ENCODE measurements around the gene PRICKLE2.

PRICKLE2 gene

DNA sequence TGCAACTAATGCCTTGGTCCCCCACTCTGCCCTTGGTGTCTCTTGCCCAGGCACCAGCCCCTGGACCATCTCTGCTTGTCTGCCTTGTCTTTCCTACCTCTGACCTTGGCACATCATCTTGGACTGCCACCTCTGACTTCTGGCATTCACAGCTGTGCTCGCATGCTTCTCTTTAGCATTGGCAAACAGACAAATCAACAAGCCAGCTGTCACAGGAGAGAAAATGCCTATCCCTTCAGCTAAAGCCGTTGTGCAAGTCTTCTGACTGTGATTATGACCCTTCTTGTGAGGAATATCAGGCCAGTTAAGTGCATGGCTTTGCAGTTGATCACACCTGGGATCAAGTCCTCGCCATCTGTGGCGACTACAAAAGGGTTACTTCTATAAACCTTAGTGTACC, 84.6 kb downstream of the PRICKLE2 start:
- H3K79me2 ChIP-seq (ENCODE audit: low read length), result no peaks in the 10 kb centered on the region
- H3K9me3 ChIP-seq (replicated peaks; ENCODE audit: insufficient read depth, low read length), result no peaks in the 10 kb centered on the region
- H2AFZ ChIP-seq (ENCODE audit: low read length), result no peak overlapping the region
- H3K9me2 ChIP-seq (replicated peaks; ENCODE audit: insufficient read depth, low read length), result no peaks in the 10 kb centered on the region
- no peaks in the 10 kb centered on the region for H3F3A ChIP-seq (ENCODE audit: insufficient read depth, low read length)
- H3K36me3 ChIP-seq (replicated peaks; ENCODE audit: insufficient read depth, low read length), result no peaks in the 10 kb centered on the region
- no peak for DNase-seq
- no peaks in the 10 kb centered on the region for H3K27me3 ChIP-seq (replicated peaks; ENCODE audit: insufficient read depth, low read length)
- TF ChIP-seq EZH2 (optimal IDR thresholded peaks at IDR 0.05; ENCODE audit: low read depth, low read length), result no peak
- H4K20me1 ChIP-seq (ENCODE audit: insufficient read depth, low read length), result no peaks in the 10 kb centered on the region
- H3K9ac ChIP-seq (ENCODE audit: low read length), result no peak overlapping the region
- no peak overlapping the region for H3K27ac ChIP-seq (ENCODE audit: low read length)
- H3K4me2 ChIP-seq (ENCODE audit: low read depth, low read length), result no peak overlapping the region
- H3K4me3 ChIP-seq (ENCODE audit: low read length), result no peak overlapping the region
- no peaks in the 10 kb centered on the region for H3K4me1 ChIP-seq (ENCODE audit: low read length)

DNA sequence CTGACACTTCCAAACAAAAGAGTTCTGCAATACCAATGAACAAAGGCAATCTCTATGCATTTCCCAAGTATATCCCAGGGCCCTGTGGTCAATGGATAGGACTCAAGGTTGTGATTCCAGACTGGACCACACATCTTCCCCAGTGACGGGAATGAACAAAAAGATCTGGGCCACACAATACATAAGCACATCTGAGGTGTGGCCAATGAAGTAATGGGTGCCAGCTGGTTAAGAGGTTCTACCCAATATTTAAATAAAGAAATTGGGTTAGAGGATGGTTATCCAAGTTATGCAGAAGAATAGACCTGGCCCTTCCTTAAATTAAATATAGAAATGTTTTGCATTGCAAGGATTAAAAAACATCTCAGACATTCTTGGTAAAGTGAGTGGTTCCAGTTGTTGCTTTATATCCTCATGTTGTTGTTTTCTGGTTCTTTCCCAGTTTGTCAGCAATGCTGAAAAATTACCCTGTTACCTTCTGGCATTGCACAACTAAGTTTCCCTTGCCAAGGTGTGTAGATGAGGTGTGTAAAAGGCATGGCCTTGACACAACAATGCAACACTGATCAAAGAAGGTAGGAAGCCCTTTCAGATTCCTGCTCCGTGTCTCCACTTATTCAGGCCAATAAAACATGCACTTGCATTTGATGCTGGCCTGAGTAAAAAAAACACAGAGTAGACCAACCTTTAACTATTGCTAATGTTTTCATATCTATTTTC, 86.5 kb downstream of the PRICKLE2 start:
- no peaks in the 10 kb centered on the region for H3K27me3 ChIP-seq (replicated peaks; ENCODE audit: insufficient read depth, low read length)
- H3F3A ChIP-seq (ENCODE audit: insufficient read depth, low read length), result no peaks in the 10 kb centered on the region
- no peak for DNase-seq
- no peaks in the 10 kb centered on the region for H3K79me2 ChIP-seq (ENCODE audit: low read length)
- no peak overlapping the region for H3K27ac ChIP-seq (ENCODE audit: low read length)
- TF ChIP-seq EZH2 (optimal IDR thresholded peaks at IDR 0.05; ENCODE audit: low read depth, low read length) (no peak), EZH2phosphoT487 (IDR thresholded peaks at IDR 0.05; ENCODE audit: low read length) (no peak)
- TF ChIP-seq, protein P1, sequence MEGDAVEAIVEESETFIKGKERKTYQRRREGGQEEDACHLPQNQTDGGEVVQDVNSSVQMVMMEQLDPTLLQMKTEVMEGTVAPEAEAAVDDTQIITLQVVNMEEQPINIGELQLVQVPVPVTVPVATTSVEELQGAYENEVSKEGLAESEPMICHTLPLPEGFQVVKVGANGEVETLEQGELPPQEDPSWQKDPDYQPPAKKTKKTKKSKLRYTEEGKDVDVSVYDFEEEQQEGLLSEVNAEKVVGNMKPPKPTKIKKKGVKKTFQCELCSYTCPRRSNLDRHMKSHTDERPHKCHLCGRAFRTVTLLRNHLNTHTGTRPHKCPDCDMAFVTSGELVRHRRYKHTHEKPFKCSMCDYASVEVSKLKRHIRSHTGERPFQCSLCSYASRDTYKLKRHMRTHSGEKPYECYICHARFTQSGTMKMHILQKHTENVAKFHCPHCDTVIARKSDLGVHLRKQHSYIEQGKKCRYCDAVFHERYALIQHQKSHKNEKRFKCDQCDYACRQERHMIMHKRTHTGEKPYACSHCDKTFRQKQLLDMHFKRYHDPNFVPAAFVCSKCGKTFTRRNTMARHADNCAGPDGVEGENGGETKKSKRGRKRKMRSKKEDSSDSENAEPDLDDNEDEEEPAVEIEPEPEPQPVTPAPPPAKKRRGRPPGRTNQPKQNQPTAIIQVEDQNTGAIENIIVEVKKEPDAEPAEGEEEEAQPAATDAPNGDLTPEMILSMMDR (IDR thresholded peaks at IDR 0.05; ENCODE audit: low read length), result no peak
- H2AFZ ChIP-seq (ENCODE audit: low read length), result no peak overlapping the region
- no peaks in the 10 kb centered on the region for H3K36me3 ChIP-seq (replicated peaks; ENCODE audit: insufficient read depth, low read length)
- H3K9ac ChIP-seq (ENCODE audit: low read length), result no peak overlapping the region
- H3K4me3 ChIP-seq (ENCODE audit: low read length), result no peak overlapping the region
- no peaks in the 10 kb centered on the region for H3K4me1 ChIP-seq (ENCODE audit: low read length)
- H4K20me1 ChIP-seq (ENCODE audit: insufficient read depth, low read length), result no peaks in the 10 kb centered on the region
- H3K9me2 ChIP-seq (replicated peaks; ENCODE audit: insufficient read depth, low read length), result no peaks in the 10 kb centered on the region
- H3K4me2 ChIP-seq (ENCODE audit: low read depth, low read length), result no peak overlapping the region
- no peaks in the 10 kb centered on the region for H3K9me3 ChIP-seq (replicated peaks; ENCODE audit: insufficient read depth, low read length)

DNA sequence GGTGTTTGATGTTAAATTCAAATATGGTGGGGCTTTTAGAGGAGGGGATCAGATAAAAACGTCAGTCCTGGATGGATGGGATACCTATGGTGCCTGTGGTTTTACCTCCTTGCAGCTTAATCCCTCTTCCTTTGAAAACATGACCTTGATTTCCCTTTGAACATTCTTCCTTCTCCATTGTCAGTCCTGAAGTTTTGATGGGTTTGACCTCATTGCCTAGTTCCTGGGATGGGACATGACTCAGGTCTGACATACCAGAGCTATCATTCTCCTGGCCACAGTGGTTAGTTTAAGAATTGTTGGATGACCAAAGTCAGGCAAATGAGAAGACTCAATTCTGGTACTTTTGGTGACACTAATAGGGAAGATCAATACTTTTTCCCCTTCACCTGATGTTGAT, 87.2 kb downstream of the PRICKLE2 start:
- Histone ChIP-seq H3K9me2 (replicated peaks; ENCODE audit: insufficient read depth, low read length) (no peaks in the 10 kb centered on the region), H3K4me2 (ENCODE audit: low read depth, low read length) (no peak overlapping the region), H3K27ac (ENCODE audit: low read length) (no peak overlapping the region), H4K20me1 (ENCODE audit: insufficient read depth, low read length) (no peaks in the 10 kb centered on the region), H3K36me3 (replicated peaks; ENCODE audit: insufficient read depth, low read length) (no peaks in the 10 kb centered on the region), H3K4me1 (ENCODE audit: low read length) (no peaks in the 10 kb centered on the region), H3K9me3 (replicated peaks; ENCODE audit: insufficient read depth, low read length) (no peaks in the 10 kb centered on the region), H3K79me2 (ENCODE audit: low read length) (no peaks in the 10 kb centered on the region), H2AFZ (ENCODE audit: low read length) (no peak overlapping the region), H3K9ac (ENCODE audit: low read length) (no peak overlapping the region), H3F3A (ENCODE audit: insufficient read depth, low read length) (no peaks in the 10 kb centered on the region), H3K27me3 (replicated peaks; ENCODE audit: insufficient read depth, low read length) (no peaks in the 10 kb centered on the region), H3K4me3 (ENCODE audit: low read length) (no peak overlapping the region)
- TF ChIP-seq EZH2 (optimal IDR thresholded peaks at IDR 0.05; ENCODE audit: low read depth, low read length) (no peak), EZH2phosphoT487 (IDR thresholded peaks at IDR 0.05; ENCODE audit: low read length) (no peak)
- TF ChIP-seq, protein P1 (IDR thresholded peaks at IDR 0.05; ENCODE audit: low read length), result no peak
- no peak for DNase-seq

DNA sequence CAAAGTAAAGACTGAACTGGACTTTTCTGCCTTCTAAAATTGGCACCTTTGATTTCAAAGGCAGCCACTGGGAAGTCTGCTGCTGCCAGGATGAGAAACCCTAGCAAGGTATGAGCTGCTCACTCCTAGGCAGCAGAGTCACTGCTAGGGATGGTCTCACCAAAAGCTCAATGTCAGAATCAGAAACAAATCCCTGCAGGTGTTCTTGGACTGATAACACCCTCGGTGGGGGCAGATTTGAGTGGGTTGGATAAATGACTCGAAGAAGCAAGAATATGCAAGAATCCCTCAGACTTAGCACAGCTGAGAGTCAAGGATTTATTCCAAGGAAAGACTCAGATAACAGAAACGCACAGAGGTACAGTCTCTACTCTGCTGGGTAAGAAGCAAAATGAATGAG, 90.4 kb downstream of the PRICKLE2 start:
- Histone ChIP-seq H3K27ac (ENCODE audit: low read length) (no peak overlapping the region), H3K9me3 (replicated peaks; ENCODE audit: insufficient read depth, low read length) (no peaks in the 10 kb centered on the region), H3K9me2 (replicated peaks; ENCODE audit: insufficient read depth, low read length) (no peaks in the 10 kb centered on the region), H3K79me2 (ENCODE audit: low read length) (no peaks in the 10 kb centered on the region), H3F3A (ENCODE audit: insufficient read depth, low read length) (no peaks in the 10 kb centered on the region), H2AFZ (ENCODE audit: low read length) (no peak overlapping the region), H3K4me3 (ENCODE audit: low read length) (no peak overlapping the region), H3K4me1 (ENCODE audit: low read length) (no peaks in the 10 kb centered on the region), H3K4me2 (ENCODE audit: low read depth, low read length) (no peak overlapping the region), H4K20me1 (ENCODE audit: insufficient read depth, low read length) (no peaks in the 10 kb centered on the region), H3K9ac (ENCODE audit: low read length) (no peak overlapping the region), H3K36me3 (replicated peaks; ENCODE audit: insufficient read depth, low read length) (no peaks in the 10 kb centered on the region), H3K27me3 (replicated peaks; ENCODE audit: insufficient read depth, low read length) (no peaks in the 10 kb centered on the region)
- DNase-seq, result no peak
- TF ChIP-seq EZH2 (optimal IDR thresholded peaks at IDR 0.05; ENCODE audit: low read depth, low read length) (no peak), EZH2phosphoT487 (IDR thresholded peaks at IDR 0.05; ENCODE audit: low read length) (no peak)
- TF ChIP-seq, protein P1 (IDR thresholded peaks at IDR 0.05; ENCODE audit: low read length), result no peak

Data from MM.1S (cell line).